Islet precursor cell (in vitro differentiated cells): ENCODE data around the gene PCGF2.
"Not testable (repeated sequence)": the region's sequence is repeated elsewhere in the genome, so short reads cannot be mapped to it uniquely, and the experiment has no call there.

Experiments
- DNase-seq: peaks from one replicate; pipeline ENCODE4 v3.0.0-alpha.2; 2018

Gene PCGF2

GRCh38 chr17:38748149-38748891 is at the start of gene PCGF2:
TSS of gene PCGF2 (minus strand) at chr17:38748336. CDS start at chr17:38740402, 7,934 bp downstream.
- peak; percentile 98 for DNase-seq

GRCh38 chr17:38797828-38798227 is 49.7 kb upstream of the PCGF2 start:
- DNase-seq: no peak

GRCh38 chr17:38797158-38797490 is 49.0 kb upstream of the PCGF2 start:
- no peak for DNase-seq

GRCh38 chr17:38796451-38797157 is 48.5 kb upstream of the PCGF2 start:
- DNase-seq: no peak

GRCh38 chr17:38794221-38794620 is 46.1 kb upstream of the PCGF2 start:
- no peak for DNase-seq

- DNase-seq: no peak
Measured at GRCh38 chr17:38791162-38791561, 43.0 kb upstream of the PCGF2 start.

- DNase-seq: not testable (repeated sequence)
Measured at GRCh38 chr17:38790148-38790707, 42.1 kb upstream of the PCGF2 start.

GRCh38 chr17:38789185-38789584 is 41.0 kb upstream of the PCGF2 start:
- peak; percentile 86 for DNase-seq

- not testable (repeated sequence) for DNase-seq
Measured at GRCh38 chr17:38787999-38788398, 39.9 kb upstream of the PCGF2 start.

- peak; percentile 75 for DNase-seq
Measured at GRCh38 chr17:38786372-38786771, 38.2 kb upstream of the PCGF2 start.

- no peak for DNase-seq
Measured at GRCh38 chr17:38783227-38783626, 35.1 kb upstream of the PCGF2 start.

- no peak for DNase-seq
Measured at GRCh38 chr17:38779965-38780752, 32.0 kb upstream of the PCGF2 start.

- no peak for DNase-seq
Measured at GRCh38 chr17:38777641-38778250, 29.6 kb upstream of the PCGF2 start.

- DNase-seq: no peak
Measured at GRCh38 chr17:38773258-38773657, 25.1 kb upstream of the PCGF2 start.

- DNase-seq: no peak
Measured at GRCh38 chr17:38768417-38768816, 20.3 kb upstream of the PCGF2 start.

GRCh38 chr17:38766341-38766740 is 18.2 kb upstream of the PCGF2 start:
- DNase-seq: no peak

- no peak for DNase-seq
Measured at GRCh38 chr17:38762231-38762630, 14.1 kb upstream of the PCGF2 start.

GRCh38 chr17:38761612-38762011 is 13.5 kb upstream of the PCGF2 start:
- DNase-seq: peak; percentile 88

GRCh38 chr17:38753071-38753506 is 5.0 kb upstream of the PCGF2 start:
- DNase-seq: peak; percentile 61

GRCh38 chr17:38752308-38753070 is 4.4 kb upstream of the PCGF2 start, which contains the start of gene PSMB3:
TSS of gene PSMB3 (plus strand) at chr17:38752741. CDS start at chr17:38752827, 86 bp downstream.
- peak; percentile 100 for DNase-seq

- peak; percentile 94 for DNase-seq
Measured at GRCh38 chr17:38751808-38752307, 3.7 kb upstream of the PCGF2 start.
